ENCODE data around the gene SLC1A3.

SLC1A3 gene

GRCh38 chr5:36599986-36600779 lies 6.2 kb upstream of the SLC1A3 start:
- DNase-seq (ENCODE audit: low read depth), result no peak

- DNase-seq (ENCODE audit: low read depth), result no peak
These were observed 5.4 kb upstream of the SLC1A3 start for GRCh38 chr5:36600917-36601527.

GRCh38 chr5:36602704-36603321 lies 3.6 kb upstream of the SLC1A3 start:
- DNase-seq (ENCODE audit: low read depth), result no peak

DNA sequence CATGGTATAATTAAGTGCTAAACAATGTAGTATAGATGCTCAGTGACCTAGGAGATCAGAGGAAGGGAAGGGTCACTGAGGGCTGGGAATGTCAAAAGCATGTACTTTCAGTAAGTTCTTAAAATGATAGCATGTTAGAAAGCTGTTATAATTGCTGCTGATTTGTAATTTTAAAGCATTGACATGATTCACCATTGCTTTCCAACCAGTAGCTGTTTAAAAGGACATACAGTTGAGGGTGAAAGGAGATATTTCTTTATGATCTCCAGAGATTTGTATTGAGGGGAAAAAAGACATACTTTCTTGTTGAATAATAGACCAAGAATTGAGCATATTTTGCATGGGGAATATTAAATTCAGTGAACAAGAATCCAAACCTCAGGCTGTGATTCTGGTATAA lies 1.2 kb upstream of the SLC1A3 start:
- no peak for DNase-seq (ENCODE audit: low read depth)

DNA sequence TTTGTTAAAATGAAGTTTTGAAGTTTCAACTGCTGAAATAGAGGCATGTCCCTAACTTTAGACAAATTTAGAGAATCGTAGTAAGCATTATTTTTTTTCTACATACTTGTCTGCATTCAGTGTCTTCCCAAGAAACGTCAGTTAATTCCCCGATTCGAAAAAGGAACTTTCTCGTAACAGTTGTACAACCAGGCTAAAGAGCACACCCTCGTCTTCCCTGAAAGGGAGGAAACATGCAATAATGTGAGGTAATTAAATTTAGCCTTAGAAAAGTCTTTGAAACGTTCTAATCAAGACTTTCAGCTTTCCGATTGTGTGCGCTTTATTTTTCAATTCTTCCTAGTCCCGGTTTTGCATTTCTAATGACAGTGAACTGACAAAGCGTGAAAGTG lies 374 bp upstream of the SLC1A3 start:
- no peak for DNase-seq (ENCODE audit: low read depth)

- DNase-seq (ENCODE audit: low read depth), result no peak
These were observed 737 bp downstream of the SLC1A3 start for GRCh38 chr5:36607114-36607571.

- DNase-seq (ENCODE audit: low read depth), result no peak
These were observed 1.7 kb downstream of the SLC1A3 start for GRCh38 chr5:36607838-36608783.

GRCh38 chr5:36610621-36611020 lies 4.2 kb downstream of the SLC1A3 start:
- DNase-seq (ENCODE audit: low read depth), result no peak

DNA sequence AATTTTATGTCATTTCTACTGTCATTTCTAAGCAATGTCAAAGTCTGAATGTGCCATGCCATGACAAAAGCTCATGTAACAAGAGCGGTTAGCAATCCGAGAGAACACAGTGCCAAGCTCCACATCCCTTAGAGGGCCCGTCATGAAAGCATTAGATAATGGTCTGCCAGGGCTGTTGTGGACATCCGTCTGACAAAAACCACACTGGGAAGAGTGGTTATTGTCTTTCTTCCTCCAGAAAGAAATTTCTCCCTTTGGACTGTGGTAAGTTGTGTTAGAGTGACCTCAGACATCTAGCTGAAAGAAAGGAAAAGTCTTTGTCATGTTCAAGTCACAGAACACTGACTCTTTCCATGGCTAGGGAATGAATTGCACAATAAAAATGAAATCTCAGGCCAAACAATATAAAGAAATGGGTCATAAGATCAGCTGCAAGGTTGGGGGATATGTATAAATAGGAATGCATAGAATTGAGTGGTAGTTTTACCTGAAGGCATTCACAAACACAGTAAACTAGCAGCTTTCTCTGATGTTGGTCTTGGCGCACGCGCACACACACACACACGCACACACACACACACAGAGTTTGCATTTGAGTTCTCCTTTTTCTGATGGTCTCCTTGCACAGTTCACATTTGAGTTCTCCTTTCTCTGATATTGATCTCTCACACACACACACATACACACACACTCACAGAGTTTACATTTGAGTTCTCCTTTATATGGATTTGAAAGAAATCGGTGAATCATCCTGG lies 5.3 kb downstream of the SLC1A3 start:
- no peak for DNase-seq (ENCODE audit: low read depth)

- DNase-seq (ENCODE audit: low read depth), result no peak
These were observed 6.8 kb downstream of the SLC1A3 start for GRCh38 chr5:36613241-36613640.

DNA sequence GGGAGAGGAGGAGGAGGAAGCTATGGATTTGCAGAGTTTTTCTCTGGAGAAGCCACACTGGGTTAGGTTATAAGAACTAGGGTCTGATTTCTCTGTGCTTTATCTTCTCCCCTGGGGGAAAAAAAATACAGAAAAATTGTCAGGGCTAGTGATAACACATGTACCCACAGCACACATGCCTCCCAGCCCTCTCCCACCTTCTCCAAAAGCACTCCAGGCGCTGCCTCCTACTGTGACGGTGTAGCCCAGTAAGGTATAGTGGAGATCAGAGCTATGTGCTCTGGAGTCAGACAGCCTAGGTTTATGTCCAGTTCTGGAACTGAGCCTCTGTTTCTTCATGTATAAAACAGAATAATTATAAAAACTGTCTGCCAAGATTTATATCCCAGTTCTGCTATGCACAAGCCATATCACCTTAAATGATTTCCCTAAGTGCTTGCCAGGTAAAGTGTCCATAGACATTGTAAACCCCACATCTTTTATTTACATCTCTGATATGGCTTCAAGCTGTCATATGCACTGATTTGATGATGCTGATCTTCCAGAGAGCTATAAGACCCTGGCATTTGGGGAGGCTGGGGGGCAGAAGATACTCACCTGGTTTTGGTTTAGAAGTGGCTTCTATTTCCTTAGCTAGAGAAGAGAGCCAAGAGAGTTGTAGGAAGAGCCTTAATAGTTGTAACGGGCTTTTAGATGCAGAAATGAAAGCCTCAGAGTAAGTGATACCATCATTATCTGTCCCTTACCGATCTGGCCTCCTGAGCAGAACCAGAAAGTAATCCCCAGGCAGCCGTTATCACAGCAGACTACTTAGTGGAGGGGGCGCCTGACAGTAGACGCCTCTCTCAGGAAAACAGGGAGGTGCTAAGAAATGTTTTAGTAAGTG lies 7.6 kb downstream of the SLC1A3 start:
- DNase-seq (ENCODE audit: low read depth), result no peak

DNA sequence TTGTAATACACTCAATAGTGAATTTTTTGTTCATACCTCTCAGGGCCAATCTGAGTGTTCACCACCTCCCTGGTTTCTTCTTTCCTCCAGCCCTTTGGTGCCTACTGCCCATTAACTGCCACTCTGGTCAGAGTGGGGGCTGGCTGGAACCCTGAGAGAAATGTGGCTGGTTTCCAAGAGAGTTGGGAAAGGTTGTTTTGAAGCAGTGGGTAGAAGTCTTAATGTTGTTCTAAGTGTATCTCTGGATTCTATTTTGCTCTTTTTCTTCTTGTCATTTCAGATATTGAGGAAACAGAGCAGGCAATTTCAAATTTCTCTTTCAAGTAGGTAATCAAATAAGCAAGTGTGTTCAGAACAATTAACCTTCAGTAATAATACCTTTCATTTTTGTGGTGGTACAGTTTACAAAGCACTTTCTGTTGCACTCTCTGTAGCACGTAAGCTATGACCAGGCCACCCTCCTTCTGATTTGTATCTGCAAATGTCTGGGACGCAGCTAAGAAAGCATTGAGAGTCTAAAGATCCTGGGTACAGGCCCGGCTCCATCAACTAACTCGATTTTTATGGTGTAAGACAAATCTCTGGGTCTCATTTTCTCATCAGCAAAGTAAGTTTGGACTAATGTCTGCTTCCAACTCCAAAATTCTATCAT lies 8.4 kb downstream of the SLC1A3 start:
- no peak for DNase-seq (ENCODE audit: low read depth)

- DNase-seq (ENCODE audit: low read depth), result no peak
These were observed 12.7 kb downstream of the SLC1A3 start for GRCh38 chr5:36619012-36619635.

DNA sequence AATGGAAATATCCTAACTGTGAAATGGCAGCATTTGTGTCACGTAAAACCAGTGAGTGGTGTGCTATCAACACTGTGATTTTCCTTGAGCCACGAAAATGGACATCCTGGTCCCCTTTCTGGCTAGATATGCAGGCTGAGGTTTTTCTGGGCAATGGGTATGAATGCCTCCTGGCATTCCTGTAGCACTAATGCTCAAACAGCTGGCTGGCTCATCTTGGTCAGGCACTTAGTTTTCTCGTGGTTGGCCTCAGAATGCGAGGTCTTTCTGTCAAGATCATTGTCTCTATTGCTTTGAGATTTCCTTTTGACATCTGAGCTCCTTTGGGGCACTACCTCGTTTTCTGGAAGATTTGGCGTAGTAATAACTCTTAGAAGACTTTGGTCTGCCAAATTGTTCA lies 15.6 kb downstream of the SLC1A3 start:
- no peak for DNase-seq (ENCODE audit: low read depth)

GRCh38 chr5:36623832-36624231 lies 17.4 kb downstream of the SLC1A3 start:
- DNase-seq (ENCODE audit: low read depth), result no peak

- DNase-seq (ENCODE audit: low read depth), result no peak
These were observed 17.9 kb downstream of the SLC1A3 start for GRCh38 chr5:36624277-36624676.

GRCh38 chr5:36628695-36629094 lies 22.3 kb downstream of the SLC1A3 start:
- DNase-seq (ENCODE audit: low read depth), result no peak

- no peak for DNase-seq (ENCODE audit: low read depth)
These were observed 23.3 kb downstream of the SLC1A3 start for GRCh38 chr5:36629729-36630128.
